ENCODE data around the gene HS2ST1.

Gene HS2ST1

DNA sequence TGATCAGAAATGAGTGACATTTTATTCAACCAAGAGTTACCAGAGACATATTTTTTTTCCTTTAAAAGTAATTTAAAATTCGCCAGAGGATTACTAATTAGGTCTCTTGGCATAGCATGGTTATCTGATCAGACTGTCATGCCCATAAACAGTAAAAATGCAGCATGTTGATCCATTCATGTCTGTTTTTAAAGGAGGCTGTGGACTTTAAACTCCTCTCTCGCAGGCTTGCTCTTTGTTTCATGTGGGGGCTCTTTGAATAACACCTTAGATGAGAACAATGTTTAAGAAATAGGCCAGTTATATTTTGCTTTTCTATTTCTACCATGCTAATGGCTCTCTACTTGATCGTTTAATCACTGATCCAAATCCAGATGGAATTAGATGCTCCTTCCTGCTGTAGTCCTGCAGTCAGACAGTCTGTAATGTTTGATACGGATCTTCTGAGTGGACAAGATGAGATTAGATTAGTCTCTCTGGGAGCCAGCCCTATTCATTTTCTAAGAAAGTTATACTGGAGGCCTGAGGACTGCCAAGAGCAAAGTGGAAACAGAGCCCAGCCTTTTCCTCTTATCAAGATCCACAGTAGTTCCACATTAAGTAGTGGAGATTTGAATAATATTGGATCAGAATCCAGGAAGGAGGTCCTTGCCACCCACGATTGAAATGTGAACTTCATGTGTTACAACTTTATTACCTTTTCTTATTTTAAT, 197.4 kb downstream of the HS2ST1 start:
- Histone ChIP-seq H3K4me3 (ENCODE audit: low read depth in 1 of 2, low read length in 1 of 2) (no peak overlapping the region), H3K36me3 (no peaks in the 10 kb centered on the region), H3K9me3 (no peaks in the 10 kb centered on the region), H3K27me3 (no peaks in the 10 kb centered on the region), H3K27ac (no peak overlapping the region), H3K4me1 (ENCODE audit: control insufficient read depth in 1 of 2, insufficient read depth in 1 of 2, low read depth in 1 of 2, low read length in 1 of 2) (no peaks in the 10 kb centered on the region)
- TF ChIP-seq, protein P1, sequence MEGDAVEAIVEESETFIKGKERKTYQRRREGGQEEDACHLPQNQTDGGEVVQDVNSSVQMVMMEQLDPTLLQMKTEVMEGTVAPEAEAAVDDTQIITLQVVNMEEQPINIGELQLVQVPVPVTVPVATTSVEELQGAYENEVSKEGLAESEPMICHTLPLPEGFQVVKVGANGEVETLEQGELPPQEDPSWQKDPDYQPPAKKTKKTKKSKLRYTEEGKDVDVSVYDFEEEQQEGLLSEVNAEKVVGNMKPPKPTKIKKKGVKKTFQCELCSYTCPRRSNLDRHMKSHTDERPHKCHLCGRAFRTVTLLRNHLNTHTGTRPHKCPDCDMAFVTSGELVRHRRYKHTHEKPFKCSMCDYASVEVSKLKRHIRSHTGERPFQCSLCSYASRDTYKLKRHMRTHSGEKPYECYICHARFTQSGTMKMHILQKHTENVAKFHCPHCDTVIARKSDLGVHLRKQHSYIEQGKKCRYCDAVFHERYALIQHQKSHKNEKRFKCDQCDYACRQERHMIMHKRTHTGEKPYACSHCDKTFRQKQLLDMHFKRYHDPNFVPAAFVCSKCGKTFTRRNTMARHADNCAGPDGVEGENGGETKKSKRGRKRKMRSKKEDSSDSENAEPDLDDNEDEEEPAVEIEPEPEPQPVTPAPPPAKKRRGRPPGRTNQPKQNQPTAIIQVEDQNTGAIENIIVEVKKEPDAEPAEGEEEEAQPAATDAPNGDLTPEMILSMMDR (IDR thresholded peaks at IDR 0.05): no peak

DNA sequence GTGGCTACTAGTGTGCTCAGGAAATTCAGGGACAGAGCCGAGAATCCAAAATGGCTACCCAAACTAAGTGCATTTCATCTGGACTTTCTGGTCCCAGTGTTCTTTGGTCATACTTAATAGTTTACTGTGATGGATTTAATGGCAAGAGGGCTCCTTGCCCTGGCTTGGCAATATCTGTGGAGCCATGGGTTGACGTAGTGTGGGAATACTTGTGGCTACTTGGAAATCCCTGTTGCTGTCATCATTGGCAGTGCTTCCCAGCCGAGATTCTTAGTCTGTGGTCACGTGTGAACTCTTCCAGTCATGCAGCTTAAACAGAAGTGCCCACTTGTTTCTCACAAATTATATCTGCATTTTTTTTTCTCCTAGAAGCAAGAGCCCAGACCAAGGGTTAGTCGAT, 198.9 kb downstream of the HS2ST1 start:
- H3K4me3 ChIP-seq (ENCODE audit: low read depth in 1 of 2, low read length in 1 of 2): no peak overlapping the region
- no peaks in the 10 kb centered on the region for H3K4me1 ChIP-seq (ENCODE audit: control insufficient read depth in 1 of 2, insufficient read depth in 1 of 2, low read depth in 1 of 2, low read length in 1 of 2)
- H3K27me3 ChIP-seq: no peaks in the 10 kb centered on the region
- H3K27ac ChIP-seq: no peak overlapping the region
- no peaks in the 10 kb centered on the region for H3K36me3 ChIP-seq
- TF ChIP-seq, protein P1 (IDR thresholded peaks at IDR 0.05): no peak
- no peaks in the 10 kb centered on the region for H3K9me3 ChIP-seq

DNA sequence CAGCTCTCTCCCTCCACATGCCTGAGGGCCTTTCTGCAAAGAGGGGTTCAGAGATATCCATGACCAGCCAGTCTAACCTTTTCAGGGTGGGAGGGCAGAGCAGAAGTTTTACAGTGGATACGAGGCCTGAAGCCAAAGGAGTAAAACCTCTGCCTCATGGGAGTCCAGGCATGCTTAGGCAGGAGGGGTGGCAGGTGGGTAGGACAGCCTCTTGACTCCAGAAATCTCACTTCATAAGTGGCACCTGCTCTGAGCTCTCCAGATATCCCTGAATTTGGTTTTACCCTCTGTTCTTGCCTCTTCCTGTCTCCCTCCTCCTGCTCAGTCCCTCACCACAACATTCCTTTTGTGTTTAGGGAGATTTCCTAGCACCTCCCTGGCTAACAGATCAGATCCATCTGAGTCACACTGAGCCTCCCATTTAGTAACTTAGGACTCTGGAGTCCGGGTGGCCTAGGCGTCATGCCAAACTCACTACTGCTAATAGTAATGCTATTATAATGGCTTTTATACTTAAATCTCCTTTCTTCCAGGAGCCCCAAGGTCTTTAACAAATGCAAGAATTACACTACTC, 201.0 kb downstream of the HS2ST1 start:
- TF ChIP-seq, protein P1 (IDR thresholded peaks at IDR 0.05): no peak
- H3K4me3 ChIP-seq (ENCODE audit: low read depth in 1 of 2, low read length in 1 of 2): no peak overlapping the region
- no peaks in the 10 kb centered on the region for H3K36me3 ChIP-seq
- H3K27me3 ChIP-seq: no peaks in the 10 kb centered on the region
- H3K4me1 ChIP-seq (ENCODE audit: control insufficient read depth in 1 of 2, insufficient read depth in 1 of 2, low read depth in 1 of 2, low read length in 1 of 2): no peaks in the 10 kb centered on the region
- no peaks in the 10 kb centered on the region for H3K9me3 ChIP-seq
- H3K27ac ChIP-seq: no peak overlapping the region

DNA sequence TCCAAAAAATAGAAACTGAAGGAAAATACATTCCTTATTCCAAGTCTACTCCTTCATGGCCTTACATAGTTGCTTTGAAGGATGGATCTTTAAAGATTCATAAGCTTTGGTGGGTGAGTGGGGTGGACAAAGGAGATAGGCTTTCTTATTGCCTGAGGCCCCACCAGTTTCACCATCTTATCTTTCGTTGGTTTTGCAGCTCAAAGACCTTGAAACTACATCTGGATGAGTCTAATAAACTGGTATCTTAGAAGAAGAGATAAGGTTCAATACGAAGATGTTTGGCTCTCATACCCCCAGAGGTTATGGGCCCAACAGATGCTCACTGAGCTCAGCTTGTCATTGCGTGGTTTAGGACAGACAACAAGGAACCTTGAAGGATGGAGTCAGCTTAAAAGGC, 201.5 kb downstream of the HS2ST1 start:
- H3K27ac ChIP-seq: no peak overlapping the region
- H3K36me3 ChIP-seq: no peaks in the 10 kb centered on the region
- no peak overlapping the region for H3K4me3 ChIP-seq (ENCODE audit: low read depth in 1 of 2, low read length in 1 of 2)
- TF ChIP-seq, protein P1 (IDR thresholded peaks at IDR 0.05): no peak
- no peaks in the 10 kb centered on the region for H3K27me3 ChIP-seq
- no peaks in the 10 kb centered on the region for H3K4me1 ChIP-seq (ENCODE audit: control insufficient read depth in 1 of 2, insufficient read depth in 1 of 2, low read depth in 1 of 2, low read length in 1 of 2)
- no peaks in the 10 kb centered on the region for H3K9me3 ChIP-seq

DNA sequence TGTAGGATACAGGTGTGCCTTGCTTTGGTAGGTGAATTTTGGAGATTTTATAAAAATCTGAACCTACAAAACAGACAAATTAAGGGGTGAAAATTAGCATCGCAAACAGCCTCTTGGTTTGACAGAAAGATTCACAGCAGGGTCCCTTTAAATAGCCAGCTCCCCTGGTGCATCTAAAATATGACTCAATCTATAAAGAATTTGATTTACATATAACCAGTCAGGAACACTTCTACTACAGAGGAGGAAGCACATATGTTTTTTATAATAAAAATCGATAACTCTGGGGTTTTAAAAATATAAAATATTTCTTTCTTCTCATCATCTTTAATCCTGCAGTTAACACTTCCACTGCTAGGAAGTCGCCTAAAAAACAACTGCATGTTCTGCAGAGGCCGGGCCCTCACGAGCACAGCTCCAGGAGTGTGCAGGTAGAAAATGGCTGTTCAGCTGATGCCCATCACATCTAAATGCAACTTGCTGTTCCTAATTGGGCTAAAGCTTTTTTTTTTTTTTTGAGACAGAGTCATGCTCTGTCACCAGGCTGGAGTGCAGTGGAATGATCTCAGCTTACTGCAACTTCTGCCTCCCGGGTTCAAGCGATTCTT, 203.4 kb downstream of the HS2ST1 start:
- no peaks in the 10 kb centered on the region for H3K9me3 ChIP-seq
- no peak overlapping the region for H3K4me3 ChIP-seq (ENCODE audit: low read depth in 1 of 2, low read length in 1 of 2)
- TF ChIP-seq, protein P1 (IDR thresholded peaks at IDR 0.05): no peak
- H3K27ac ChIP-seq: no peak overlapping the region
- no peaks in the 10 kb centered on the region for H3K36me3 ChIP-seq
- no peaks in the 10 kb centered on the region for H3K4me1 ChIP-seq (ENCODE audit: control insufficient read depth in 1 of 2, insufficient read depth in 1 of 2, low read depth in 1 of 2, low read length in 1 of 2)
- H3K27me3 ChIP-seq: no peaks in the 10 kb centered on the region
